Measurements from ENCODE around the gene OSBPL2.
A peak's percentile ranks its signal among the peaks of the same experiment; 100 is the strongest.

Gene OSBPL2

DNA sequence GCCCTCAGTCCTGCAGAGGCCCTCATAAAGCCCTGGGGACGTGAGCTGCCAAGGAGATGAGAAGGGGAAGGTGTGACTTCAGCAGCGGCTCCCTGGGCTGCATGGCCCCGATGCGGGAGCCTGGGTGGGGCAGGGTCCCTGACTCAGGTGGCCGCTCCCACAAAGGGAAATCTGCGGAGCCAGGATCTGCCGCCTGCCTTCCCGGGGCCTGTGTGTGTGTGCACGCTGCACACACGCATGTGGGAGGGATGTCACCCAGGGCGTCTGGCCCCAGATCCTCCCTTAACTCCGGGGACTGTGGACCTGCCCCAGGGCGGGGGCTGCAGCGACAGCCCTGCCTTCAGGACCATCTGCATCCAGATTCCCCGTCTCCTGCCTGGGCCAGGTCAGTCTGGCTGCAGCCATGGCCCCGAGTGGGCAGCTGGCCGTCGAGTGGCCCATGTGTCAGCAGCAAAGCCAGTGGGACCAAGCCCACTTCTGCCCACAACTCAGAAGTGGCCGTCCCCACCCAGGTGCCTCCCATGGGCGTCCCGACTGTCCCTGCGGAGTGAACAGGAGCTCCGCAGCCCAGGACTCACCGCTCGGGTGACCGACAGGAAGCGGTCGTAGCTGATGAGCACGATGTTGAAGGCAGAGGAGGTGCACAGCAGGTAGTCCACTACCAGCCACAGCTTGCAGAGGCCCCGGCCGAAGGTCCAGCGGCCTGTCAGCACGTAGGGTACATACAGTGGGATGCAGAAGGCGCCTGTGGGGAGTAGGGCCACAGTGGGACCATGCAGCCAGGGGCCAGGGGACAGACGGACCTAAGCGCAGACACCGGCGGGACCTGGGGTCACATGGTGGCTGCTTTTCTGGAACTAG, 20.2 kb upstream of the OSBPL2 start:
- DNase-seq (ENCODE audit: insufficient read length) (no peak), FAIRE-seq (no peak)
- no peak for TF ChIP-seq POLR2AphosphoS5 (IDR thresholded peaks at IDR 0.05; ENCODE audit: low read depth, low read length)
- no peak for TF ChIP-seq TAF1 (IDR thresholded peaks at IDR 0.05; ENCODE audit: borderline replicate concordance, low read depth, low read length)
- TF ChIP-seq POLR2A (IDR thresholded peaks at IDR 0.05; ENCODE audit: low read depth, low read length), result no peak

DNA sequence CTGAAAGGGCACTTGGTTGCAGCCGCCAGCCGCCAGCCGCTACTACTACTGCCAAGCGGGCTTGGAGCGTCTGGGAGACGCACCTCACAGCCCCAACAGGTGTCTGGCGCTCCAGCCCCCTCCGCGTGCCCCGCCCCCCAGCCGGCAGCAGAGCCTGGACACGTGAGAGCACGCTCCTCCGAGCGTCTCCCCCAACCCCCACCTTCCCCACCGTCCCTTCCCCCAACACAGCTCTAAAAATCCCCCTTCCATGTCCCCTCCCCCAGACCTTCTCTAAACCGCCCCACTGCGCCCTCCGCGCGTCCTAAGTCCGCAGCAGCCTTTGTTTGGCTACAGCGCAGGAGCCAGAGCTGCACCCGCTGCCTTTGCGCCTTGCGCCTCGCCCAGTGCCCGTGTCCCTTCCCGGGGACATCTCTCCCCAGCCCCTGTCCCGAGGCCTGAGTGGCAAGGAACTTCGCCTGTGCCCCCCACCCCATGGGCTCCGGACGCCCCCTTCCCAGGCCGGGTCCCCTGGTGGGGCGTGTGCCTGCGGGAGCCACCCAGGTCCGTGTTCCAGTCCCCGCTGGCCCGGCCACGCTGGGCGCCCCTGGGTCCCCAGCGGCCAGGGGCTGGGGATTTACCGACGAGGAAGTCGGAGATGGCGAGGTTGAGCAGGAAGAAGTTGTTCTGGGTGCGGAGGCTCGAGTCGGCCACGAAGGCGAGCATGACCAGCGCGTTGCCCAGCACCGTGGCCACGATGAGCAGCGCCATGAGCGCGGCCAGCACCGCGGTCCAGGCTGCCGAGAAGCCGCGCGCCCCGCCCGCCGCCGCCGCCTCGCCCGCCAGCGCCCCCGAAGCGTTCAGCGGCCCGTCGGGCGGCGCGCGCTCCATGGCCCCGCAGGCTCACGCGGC, 19.0 kb upstream of the OSBPL2 start:
- FAIRE-seq (no peak), DNase-seq (ENCODE audit: insufficient read length) (no peak)
- TF ChIP-seq TAF1 (IDR thresholded peaks at IDR 0.05; ENCODE audit: borderline replicate concordance, low read depth, low read length) (no peak), POLR2AphosphoS5 (IDR thresholded peaks at IDR 0.05; ENCODE audit: low read depth, low read length) (no peak), POLR2A (IDR thresholded peaks at IDR 0.05; ENCODE audit: low read depth, low read length) (no peak)

DNA sequence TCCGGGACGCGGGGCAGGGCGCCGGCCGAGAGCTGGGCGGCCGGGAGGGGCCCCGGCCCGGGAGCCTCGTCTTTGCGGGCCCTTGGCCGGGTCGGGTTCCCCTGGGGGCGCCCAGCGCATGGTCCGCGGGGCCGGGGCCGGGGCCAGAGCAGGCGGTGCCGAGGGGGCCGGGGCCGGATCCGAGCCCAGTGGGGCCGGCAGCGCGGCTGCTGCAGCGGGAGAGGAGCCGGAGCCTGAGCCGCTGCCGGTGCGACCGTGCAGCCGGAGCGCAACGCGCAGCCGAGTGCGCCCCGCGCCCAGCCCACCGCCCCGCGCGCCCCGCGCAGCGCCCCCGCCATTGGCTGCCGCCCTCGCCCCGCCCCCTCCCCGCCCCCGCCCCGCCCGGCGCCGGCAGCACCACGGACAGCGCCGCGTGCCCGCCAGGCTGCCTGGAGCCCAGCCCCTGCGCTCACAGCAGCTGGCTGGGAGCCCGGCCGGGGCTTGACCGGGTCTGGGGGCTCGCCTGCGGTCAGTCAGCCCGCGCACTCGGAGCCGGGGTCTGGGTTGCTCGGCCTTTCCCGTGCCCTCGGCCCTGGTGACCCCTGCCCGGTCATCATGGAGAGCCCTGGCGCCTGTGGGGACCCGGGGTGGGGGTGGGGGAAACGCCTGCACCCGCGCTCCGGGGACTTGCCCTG, 18.2 kb upstream of the OSBPL2 start, which contains the start of gene HRH3:
TSS of gene HRH3 (minus strand) at position 287 of the 674 bp plus-strand sequence. CDS start 308 bp downstream, outside the sequence.
- DNase-seq (ENCODE audit: insufficient read length), result peak; percentile 81

DNA sequence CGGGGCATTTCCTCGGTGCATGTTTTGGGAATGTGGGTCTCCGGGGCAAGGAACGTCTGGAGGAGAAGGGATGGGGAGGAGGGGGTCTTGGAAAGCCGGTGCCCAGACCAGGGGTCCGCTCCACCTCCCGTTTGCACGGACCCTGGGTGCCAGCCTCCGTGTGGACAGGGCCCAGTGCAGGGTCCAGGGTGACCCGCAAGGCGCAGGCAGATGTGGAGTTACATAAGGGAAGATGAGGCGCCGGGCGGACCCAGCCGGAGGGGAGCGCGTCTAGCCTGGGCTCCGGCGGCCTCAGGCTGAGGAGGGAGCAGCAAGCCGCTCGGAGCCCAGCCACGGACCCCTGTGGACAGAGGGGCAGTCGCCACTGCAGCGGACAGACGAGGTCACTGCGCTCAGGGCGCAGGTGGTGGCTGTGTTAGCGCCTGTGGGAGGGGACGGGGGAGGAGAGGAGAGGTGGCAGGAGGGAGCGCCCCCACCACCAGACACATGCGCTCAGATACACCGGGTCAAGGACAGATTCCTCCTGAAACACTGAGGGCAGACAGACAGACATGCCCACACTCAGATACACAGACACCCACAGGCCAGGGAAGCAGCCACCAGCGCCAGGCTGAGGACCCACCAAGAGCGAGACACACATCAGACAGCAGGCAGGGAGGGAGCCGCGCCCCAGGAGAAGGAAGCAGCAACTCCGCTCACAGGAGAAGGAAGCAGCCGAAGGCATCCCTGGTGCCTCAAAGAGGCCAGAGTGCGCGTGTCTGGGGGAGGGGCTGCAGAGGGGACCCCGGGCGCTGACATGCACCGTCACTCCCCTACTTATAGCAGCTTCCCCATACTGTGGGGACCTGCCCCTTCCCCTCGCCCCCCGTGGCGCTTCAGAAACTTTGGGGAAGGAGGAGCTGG, 17.4 kb upstream of the OSBPL2 start:
- TF ChIP-seq TAF1 (IDR thresholded peaks at IDR 0.05; ENCODE audit: borderline replicate concordance, low read depth, low read length), result no peak
- no peak for TF ChIP-seq POLR2A (IDR thresholded peaks at IDR 0.05; ENCODE audit: low read depth, low read length)
- TF ChIP-seq POLR2AphosphoS5 (IDR thresholded peaks at IDR 0.05; ENCODE audit: low read depth, low read length), result no peak
- FAIRE-seq (no peak), DNase-seq (ENCODE audit: insufficient read length) (no peak)

More for the DNA sequence above, 18.2 kb upstream of the OSBPL2 start, which contains the start of gene HRH3:
- TF ChIP-seq POLR2AphosphoS5 (IDR thresholded peaks at IDR 0.05; ENCODE audit: low read depth, low read length) (no peak), POLR2A (IDR thresholded peaks at IDR 0.05; ENCODE audit: low read depth, low read length) (no peak), TAF1 (IDR thresholded peaks at IDR 0.05; ENCODE audit: borderline replicate concordance, low read depth, low read length) (no peak)
- no peak for FAIRE-seq

DNA sequence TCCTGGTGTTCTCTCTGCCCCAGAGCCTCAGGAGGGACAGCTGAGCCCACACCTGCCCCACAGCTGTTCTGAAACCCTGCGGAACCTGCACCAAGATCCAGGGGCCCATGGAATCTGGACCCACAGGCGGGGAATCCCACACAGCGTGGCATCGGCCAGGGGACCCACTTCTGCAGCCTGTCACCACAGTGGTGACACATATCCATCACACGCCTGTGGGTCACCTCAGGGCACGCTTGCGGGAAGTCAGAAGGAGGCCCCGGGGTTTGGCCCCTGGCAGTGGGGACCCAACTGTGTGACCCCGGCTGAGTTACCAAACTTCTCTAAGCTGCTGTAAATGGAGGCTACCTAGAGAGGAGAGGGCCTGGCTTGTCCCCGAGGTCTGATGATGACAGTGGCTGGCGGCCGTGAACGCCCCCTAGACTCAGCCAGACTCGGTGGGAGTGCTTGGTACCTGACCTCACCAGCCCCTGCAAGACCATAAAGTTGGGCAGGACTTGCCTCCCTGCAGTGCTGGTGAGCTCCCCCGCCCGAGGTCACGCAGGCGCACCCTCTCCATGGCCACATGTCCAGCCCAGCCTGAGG, 16.0 kb upstream of the OSBPL2 start:
- TF ChIP-seq POLR2A (IDR thresholded peaks at IDR 0.05; ENCODE audit: low read depth, low read length), result no peak
- TF ChIP-seq POLR2AphosphoS5 (IDR thresholded peaks at IDR 0.05; ENCODE audit: low read depth, low read length), result no peak
- TF ChIP-seq TAF1 (IDR thresholded peaks at IDR 0.05; ENCODE audit: borderline replicate concordance, low read depth, low read length), result no peak
- FAIRE-seq, result no peak

DNA sequence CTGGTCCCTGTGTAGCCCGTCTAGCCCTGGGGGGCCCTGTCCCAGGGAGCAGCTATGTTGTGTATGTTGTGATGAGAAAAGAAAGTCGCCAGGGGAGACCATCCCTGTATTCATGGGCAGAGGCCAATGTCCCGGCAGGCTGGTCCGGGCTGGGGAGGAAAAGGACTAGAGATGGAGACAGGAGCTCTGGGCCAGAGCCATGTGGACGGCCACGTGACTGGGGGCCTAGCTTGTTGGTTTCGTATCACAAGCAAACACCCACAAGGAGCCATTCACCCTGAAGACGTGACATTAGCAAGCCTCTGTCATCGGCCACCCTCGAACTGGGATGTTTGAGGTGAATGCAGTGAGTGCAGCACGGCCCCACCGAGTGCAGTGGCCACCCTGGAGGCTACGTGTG, 15.3 kb upstream of the OSBPL2 start:
- TF ChIP-seq POLR2A (IDR thresholded peaks at IDR 0.05; ENCODE audit: low read depth, low read length) (no peak), TAF1 (IDR thresholded peaks at IDR 0.05; ENCODE audit: borderline replicate concordance, low read depth, low read length) (no peak), POLR2AphosphoS5 (IDR thresholded peaks at IDR 0.05; ENCODE audit: low read depth, low read length) (no peak)
- FAIRE-seq (no peak), DNase-seq (ENCODE audit: insufficient read length) (no peak)

More for the DNA sequence above, 16.0 kb upstream of the OSBPL2 start:
- no peak for DNase-seq (ENCODE audit: insufficient read length)

DNA sequence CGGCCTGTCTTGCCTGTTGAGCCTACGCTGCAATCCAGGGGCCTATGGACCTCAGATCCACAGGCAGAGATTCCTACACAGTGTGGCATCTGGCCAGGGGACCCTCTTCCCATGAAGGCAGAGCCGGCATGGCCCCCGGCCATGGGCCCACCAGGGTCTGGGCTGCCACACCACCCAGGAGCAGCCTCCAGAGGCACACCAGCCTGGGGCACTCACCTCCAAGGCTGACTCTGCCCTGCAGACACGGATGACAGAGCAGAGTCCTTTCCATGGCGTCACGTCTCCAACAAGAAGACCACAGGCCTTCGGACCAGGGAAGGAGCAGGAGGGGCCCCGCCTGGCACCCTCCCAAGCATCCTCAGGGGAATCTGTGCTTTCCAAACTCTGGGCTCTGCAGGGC, 14.8 kb upstream of the OSBPL2 start:
- TF ChIP-seq POLR2A (IDR thresholded peaks at IDR 0.05; ENCODE audit: low read depth, low read length) (no peak), POLR2AphosphoS5 (IDR thresholded peaks at IDR 0.05; ENCODE audit: low read depth, low read length) (no peak), TAF1 (IDR thresholded peaks at IDR 0.05; ENCODE audit: borderline replicate concordance, low read depth, low read length) (no peak)
- FAIRE-seq, result no peak
- no peak for DNase-seq (ENCODE audit: insufficient read length)

DNA sequence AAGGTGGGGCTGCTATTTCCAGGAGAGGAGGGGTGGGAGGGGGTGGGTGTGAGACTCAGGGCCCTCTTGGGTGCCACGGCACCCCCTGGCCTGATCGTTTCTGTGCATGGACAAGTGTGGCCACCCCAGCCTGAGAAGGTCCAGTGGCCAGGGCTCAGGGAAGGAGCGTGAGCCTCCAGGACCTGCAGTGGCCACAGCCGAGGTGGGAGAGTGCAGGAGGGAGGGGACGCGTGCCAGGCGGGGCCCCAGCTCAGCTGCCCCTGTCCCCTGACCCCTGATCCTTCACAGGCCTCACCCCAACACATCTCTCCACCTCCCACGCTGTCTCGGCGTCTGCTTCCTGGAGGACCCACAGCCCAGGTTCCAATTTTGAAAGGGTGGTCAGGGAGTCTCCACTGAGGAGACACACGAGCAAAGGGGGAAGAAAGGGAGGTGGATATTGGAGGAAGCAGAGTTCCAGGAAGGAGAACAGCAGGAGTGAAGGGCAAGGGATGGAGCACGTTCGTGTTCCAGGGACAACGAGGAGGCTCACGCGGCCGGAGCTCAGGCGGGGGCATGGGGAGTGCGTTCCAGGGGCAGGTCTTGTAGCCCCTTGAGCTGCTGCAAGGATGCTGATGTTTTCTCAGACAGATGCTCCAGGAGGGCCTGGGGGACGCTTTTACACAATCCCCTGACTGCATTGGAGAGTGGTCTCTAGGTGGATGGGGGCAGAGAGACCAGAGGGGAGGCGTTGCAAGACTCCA, 14.0 kb upstream of the OSBPL2 start:
- FAIRE-seq (no peak), DNase-seq (ENCODE audit: insufficient read length) (no peak)
- TF ChIP-seq POLR2AphosphoS5 (IDR thresholded peaks at IDR 0.05; ENCODE audit: low read depth, low read length), result no peak
- TF ChIP-seq POLR2A (IDR thresholded peaks at IDR 0.05; ENCODE audit: low read depth, low read length), result no peak
- no peak for TF ChIP-seq TAF1 (IDR thresholded peaks at IDR 0.05; ENCODE audit: borderline replicate concordance, low read depth, low read length)

DNA sequence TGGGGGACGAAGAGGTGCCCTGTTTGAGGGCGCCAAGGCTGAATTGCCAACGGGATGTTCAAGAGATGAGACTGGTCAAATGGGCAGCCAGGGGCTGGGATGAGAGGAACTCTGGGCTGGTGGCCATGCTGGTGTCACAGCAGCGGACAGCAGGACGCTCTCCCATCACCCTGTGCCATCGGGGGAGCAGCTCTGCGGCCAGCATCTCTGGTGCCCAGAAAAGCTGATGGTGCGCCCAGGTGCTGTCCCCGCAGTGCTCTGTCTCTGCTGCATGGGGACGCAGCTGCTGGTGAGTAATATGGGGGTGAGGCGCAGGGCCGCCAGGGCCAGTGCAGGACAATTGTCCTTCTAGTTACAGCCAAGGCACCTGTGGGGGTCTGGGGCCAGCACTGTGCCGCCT, 13.3 kb upstream of the OSBPL2 start:
- TF ChIP-seq POLR2A (IDR thresholded peaks at IDR 0.05; ENCODE audit: low read depth, low read length) (no peak), POLR2AphosphoS5 (IDR thresholded peaks at IDR 0.05; ENCODE audit: low read depth, low read length) (no peak), TAF1 (IDR thresholded peaks at IDR 0.05; ENCODE audit: borderline replicate concordance, low read depth, low read length) (no peak)
- DNase-seq (ENCODE audit: insufficient read length) (no peak), FAIRE-seq (no peak)
